ENCODE measurements around the gene C16orf90. TPM values are rescaled to one million over a fixed set of nuclear protein-coding genes. Genes with fewer than 3 reads are reported as not detected.

Gene C16orf90
- total RNA-seq, 4 donors from 2014 or later: not detected

- Histone ChIP-seq H3K9me3 (no peaks in the 10 kb centered on the region), H3K27ac (peak overlapping the region; percentile 87), H3K27me3 (no peaks in the 10 kb centered on the region), H3K4me3 (peak overlapping the region in 1 of 2 donors; percentile 15), H3K36me3 (no peaks in the 10 kb centered on the region), H3K4me1 (peaks cover 0 to 4% of the 10 kb centered on the region in 2 donors)
- intact Hi-C loops (cut with DNase I; ENCODE audit: low total_unique reads): no loop called here
- TF ChIP-seq POLR2A (IDR thresholded peaks at IDR 0.05): no peak
- no peak for TF ChIP-seq CTCF (IDR thresholded peaks at IDR 0.05)
- DNase-seq: peak in 1 of 2 donors; percentile 72
Observed at GRCh38 chr16:3520413-3520812, 25.1 kb upstream of the C16orf90 start.

- H3K36me3 ChIP-seq: no peaks in the 10 kb centered on the region
- DNase-seq: no peak
- peaks cover 0 to 4% of the 10 kb centered on the region in 2 donors for H3K4me1 ChIP-seq
- no peak overlapping the region for H3K4me3 ChIP-seq
- H3K27ac ChIP-seq: peak overlapping the region; percentile 87
- intact Hi-C loops (cut with DNase I; ENCODE audit: low total_unique reads): no loop called here
- TF ChIP-seq POLR2A (IDR thresholded peaks at IDR 0.05) (no peak), CTCF (IDR thresholded peaks at IDR 0.05) (no peak)
- no peaks in the 10 kb centered on the region for H3K27me3 ChIP-seq
- H3K9me3 ChIP-seq: no peaks in the 10 kb centered on the region
Observed at GRCh38 chr16:3519581-3519980, 24.3 kb upstream of the C16orf90 start.

- H3K27ac ChIP-seq: peak overlapping the region; percentile 87
- no peaks in the 10 kb centered on the region for H3K27me3 ChIP-seq
- intact Hi-C loops (cut with DNase I; ENCODE audit: low total_unique reads): no loop called here
- DNase-seq: no peak
- H3K4me3 ChIP-seq: no peak overlapping the region
- no peaks in the 10 kb centered on the region for H3K9me3 ChIP-seq
- H3K36me3 ChIP-seq: no peaks in the 10 kb centered on the region
- TF ChIP-seq CTCF (IDR thresholded peaks at IDR 0.05): no peak
- no peak for TF ChIP-seq POLR2A (IDR thresholded peaks at IDR 0.05)
- H3K4me1 ChIP-seq: peaks cover 0 to 4% of the 10 kb centered on the region in 2 donors
Observed at GRCh38 chr16:3518986-3519348, 23.7 kb upstream of the C16orf90 start.

GRCh38 chr16:3518292-3518985, 23.1 kb upstream of the C16orf90 start:
- peaks cover 0 to 4% of the 10 kb centered on the region in 2 donors for H3K4me1 ChIP-seq
- H3K9me3 ChIP-seq: no peaks in the 10 kb centered on the region
- TF ChIP-seq CTCF (IDR thresholded peaks at IDR 0.05) (no peak), POLR2A (IDR thresholded peaks at IDR 0.05) (no peak)
- intact Hi-C loops (cut with DNase I; ENCODE audit: low total_unique reads): no loop called here
- no peaks in the 10 kb centered on the region for H3K27me3 ChIP-seq
- H3K27ac ChIP-seq: peak overlapping the region in 1 of 2 donors; percentile 87
- no peak overlapping the region for H3K4me3 ChIP-seq
- no peak for DNase-seq
- no peaks in the 10 kb centered on the region for H3K36me3 ChIP-seq

- Histone ChIP-seq H3K27me3 (no peaks in the 10 kb centered on the region), H3K4me1 (peaks cover 0 to 4% of the 10 kb centered on the region in 2 donors), H3K27ac (no peak overlapping the region), H3K9me3 (no peaks in the 10 kb centered on the region), H3K4me3 (no peak overlapping the region), H3K36me3 (no peaks in the 10 kb centered on the region)
- intact Hi-C loops (cut with DNase I; ENCODE audit: low total_unique reads): no loop called here
- no peak for DNase-seq
- TF ChIP-seq POLR2A (IDR thresholded peaks at IDR 0.05) (no peak), CTCF (IDR thresholded peaks at IDR 0.05) (no peak)
Observed at GRCh38 chr16:3515897-3516296, 20.6 kb upstream of the C16orf90 start.

All from uterus (tissue), 4 donors.